NT2/D1 (cell line): ENCODE results near the gene SH3BP4.
A peak's percentile ranks its signal among the peaks of the same experiment; 100 is the strongest.
"Not testable (repeated sequence)": the region's sequence is repeated elsewhere in the genome, so short reads cannot be mapped to it uniquely, and the experiment has no call there.

Experiments used
- DNase-seq: peaks from one replicate; pipeline ENCODE4 v3.0.0-alpha.2; 2011; ENCODE audit warnings: low read depth, low spot score
- H3K27me3 ChIP-seq: 2 replicates; pipeline ENCODE4 v1.6.0; 2011; ENCODE audit warnings: mild to moderate bottlenecking; ENCODE audit not compliant: insufficient read length, insufficient read depth
- H3K36me3 ChIP-seq: 2 replicates; pipeline ENCODE4 v1.6.1; 2011; ENCODE audit warnings: mild to moderate bottlenecking, low read length, mixed read lengths; ENCODE audit not compliant: insufficient read depth, insufficient read length
- H3K4me1 ChIP-seq: 2 replicates; pipeline ENCODE4 v1.5.1; 2011; ENCODE audit not compliant: insufficient read depth, insufficient read length
- H3K4me3 ChIP-seq: 2 replicates; pipeline ENCODE4 v1.5.1; 2011; ENCODE audit warnings: low read depth; ENCODE audit not compliant: insufficient read length
- H3K9ac ChIP-seq: 2 replicates; pipeline ENCODE4 v1.6.0; 2011; ENCODE audit warnings: low read depth; ENCODE audit not compliant: insufficient read length
- H3K9me3 ChIP-seq: 2 replicates; pipeline ENCODE4 v1.5.1; 2011; ENCODE audit warnings: mild to moderate bottlenecking, low read length; ENCODE audit not compliant: insufficient read depth
- SUZ12 ChIP-seq: IDR thresholded peaks from 2 replicates; pipeline ENCODE4 v1.6.1; 2011; ENCODE audit not compliant: insufficient read length, insufficient read depth; ENCODE audit errors: extremely low read depth
- YY1 ChIP-seq: IDR thresholded peaks from 2 replicates; pipeline ENCODE4 v1.6.1; 2011; ENCODE audit not compliant: insufficient read length, insufficient read depth
- ZNF274 ChIP-seq: IDR thresholded peaks from 2 replicates; pipeline ENCODE4 v1.6.1; 2011; ENCODE audit warnings: mild to moderate bottlenecking, low read depth, low read length

The SH3BP4 gene

DNA sequence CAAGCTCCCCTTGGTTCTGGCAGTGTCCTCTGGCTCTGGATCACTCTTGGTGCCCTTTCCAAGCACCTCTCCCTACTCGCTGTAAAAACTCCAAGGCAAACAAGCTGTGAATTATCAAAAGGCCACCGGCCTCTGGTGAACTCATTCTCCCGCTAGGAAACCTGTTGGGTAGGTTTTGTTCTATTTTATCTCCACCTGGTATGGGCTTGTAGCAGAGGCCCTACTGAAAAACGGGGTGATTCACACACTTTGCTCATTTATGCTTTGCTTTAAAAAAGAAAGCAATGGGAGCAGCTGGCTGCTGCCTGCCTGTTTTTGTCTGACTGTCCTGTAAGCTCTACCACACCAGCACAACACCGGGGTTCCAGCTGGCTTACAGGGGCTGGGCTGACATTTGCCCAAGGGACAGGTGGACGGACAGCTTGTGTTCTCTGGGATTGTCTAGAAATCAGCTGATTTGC, 56.8 kb downstream of the SH3BP4 start:
- H3K9ac ChIP-seq = no peak overlapping the region
- H3K9me3 ChIP-seq = peaks cover 3% of the 10 kb centered on the region; the same call in 1 of the 2 replicates
- TF ChIP-seq YY1 (no peak), ZNF274 (no peak), SUZ12 (no peak)
- peaks cover 89% of the 10 kb centered on the region for H3K36me3 ChIP-seq
- H3K4me3 ChIP-seq = no peak overlapping the region
- no peaks in the 10 kb centered on the region for H3K27me3 ChIP-seq
- no peak for DNase-seq
- H3K4me1 ChIP-seq = peaks cover 27% of the 10 kb centered on the region

DNA sequence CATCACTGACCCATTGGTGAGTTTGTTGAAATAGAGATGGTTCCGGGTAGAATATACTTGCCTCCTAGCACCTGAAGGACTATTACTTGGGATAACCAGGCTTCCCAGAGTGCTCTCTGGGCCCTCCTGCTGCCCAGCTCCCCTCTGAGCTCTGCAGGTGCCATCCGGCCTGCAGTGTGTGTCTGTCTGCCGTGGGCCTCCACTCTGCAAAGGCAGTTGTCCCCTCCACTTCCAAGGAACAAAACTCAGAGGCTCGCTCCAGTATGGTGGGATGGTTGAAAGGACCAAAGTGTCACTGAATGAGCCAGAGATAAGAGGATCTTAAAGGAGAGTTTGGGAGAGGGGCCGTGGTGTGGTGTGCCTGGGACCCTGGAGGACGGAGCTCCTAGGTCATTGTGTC, 57.3 kb downstream of the SH3BP4 start:
- Histone ChIP-seq H3K36me3 (peaks cover 89% of the 10 kb centered on the region), H3K4me1 (peaks cover 27% of the 10 kb centered on the region), H3K9me3 (peaks cover 5% of the 10 kb centered on the region; the same call in 1 of the 2 replicates), H3K9ac (no peak overlapping the region), H3K27me3 (no peaks in the 10 kb centered on the region), H3K4me3 (no peak overlapping the region)
- DNase-seq = no peak
- no peak for TF ChIP-seq ZNF274
- TF ChIP-seq SUZ12 = no peak
- no peak for TF ChIP-seq YY1

DNA sequence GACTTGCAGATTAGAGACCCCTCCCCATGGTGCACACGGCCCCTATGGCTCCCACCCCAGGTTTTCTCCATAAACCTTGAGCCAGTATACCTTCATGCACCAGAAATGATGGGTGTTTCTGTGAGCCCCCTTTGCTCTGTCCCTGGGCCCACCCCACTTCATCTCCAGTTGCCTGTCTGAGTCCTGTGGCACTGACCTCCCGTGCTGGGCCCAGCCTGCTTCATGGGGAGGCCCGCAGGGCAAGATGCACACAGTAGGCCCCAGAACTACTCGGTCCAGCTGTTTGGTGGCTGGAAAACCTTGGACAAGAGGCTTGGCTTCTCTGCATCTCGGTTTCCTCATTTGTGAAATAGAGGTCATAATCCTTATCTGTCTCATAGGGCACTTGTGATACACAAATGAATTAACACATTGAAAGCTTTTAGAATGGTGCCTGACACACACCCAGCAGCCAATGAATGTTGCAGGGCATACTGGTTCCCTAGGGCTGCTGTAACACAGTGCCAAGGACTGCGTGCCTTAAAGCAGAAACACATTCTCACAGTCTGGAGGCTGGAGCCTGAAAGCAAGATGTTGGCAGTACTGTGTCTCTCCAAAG, 58.4 kb downstream of the SH3BP4 start:
- H3K4me1 ChIP-seq = peaks cover 23% of the 10 kb centered on the region
- no peaks in the 10 kb centered on the region for H3K27me3 ChIP-seq
- peaks cover 85% of the 10 kb centered on the region for H3K36me3 ChIP-seq
- H3K4me3 ChIP-seq = no peak overlapping the region
- H3K9ac ChIP-seq = no peak overlapping the region
- TF ChIP-seq YY1 = no peak
- no peak for DNase-seq
- H3K9me3 ChIP-seq = peaks cover 17% of the 10 kb centered on the region; the same call in 1 of the 2 replicates

DNA sequence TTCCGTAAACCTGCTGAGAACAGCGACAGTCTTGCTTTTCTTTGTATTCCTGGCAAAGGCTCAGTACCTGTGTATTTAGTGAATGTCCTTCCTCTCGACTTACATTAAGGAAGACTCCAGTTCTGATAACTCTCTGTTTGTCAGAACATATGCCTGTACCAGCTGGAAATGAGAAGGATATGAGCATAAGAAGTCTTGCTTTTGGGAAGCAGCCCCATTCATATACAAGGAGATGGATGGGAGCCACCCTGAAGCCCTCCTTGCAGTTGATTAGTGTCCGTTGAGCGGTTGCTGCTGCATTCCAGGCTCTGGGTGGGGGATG, 59.8 kb downstream of the SH3BP4 start:
- H3K9me3 ChIP-seq = peaks cover 21% of the 10 kb centered on the region; the same call in 1 of the 2 replicates
- H3K27me3 ChIP-seq = no peaks in the 10 kb centered on the region
- peaks cover 10% of the 10 kb centered on the region for H3K4me1 ChIP-seq
- H3K36me3 ChIP-seq = peaks cover 78% of the 10 kb centered on the region
- DNase-seq = peak; percentile 49
- no peak overlapping the region for H3K9ac ChIP-seq
- no peak overlapping the region for H3K4me3 ChIP-seq
- no peak for TF ChIP-seq YY1

DNA sequence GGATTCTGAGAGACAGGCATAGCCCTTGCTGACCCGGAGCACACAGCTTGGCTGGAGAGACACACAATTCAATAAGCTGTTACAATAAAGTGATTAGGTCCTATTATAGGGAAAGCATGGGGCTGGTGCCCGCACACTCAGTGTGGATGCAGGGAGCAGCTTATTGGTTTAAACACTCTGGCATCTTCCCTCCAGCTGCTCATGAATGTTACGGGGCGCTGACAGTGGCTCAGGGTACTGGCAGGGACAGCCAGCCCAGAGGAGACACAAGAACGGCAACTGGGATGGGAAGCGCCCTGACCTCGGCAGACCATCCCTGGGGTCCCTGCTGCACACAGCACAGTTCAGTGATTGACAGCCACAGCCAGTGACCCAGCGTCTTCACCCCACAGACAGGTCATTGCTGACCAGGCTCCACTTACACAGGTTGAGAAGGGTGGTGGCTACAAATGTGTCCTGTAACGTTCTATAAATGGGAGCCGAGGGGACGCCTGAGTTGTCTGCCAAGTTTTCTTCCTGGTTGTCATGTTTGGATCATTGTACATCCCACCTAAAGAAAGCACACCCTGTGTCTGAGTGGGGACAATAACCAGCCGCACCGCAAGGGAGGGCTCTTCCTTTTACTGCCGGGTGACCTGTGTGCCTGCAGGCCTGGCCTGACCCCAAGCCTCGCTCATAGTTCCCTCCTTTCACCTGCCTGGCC, 60.3 kb downstream of the SH3BP4 start:
- no peak overlapping the region for H3K9ac ChIP-seq
- H3K9me3 ChIP-seq = peaks cover 21% of the 10 kb centered on the region; the same call in 1 of the 2 replicates
- DNase-seq = no peak
- peaks cover 76% of the 10 kb centered on the region for H3K36me3 ChIP-seq
- H3K4me3 ChIP-seq = no peak overlapping the region
- peaks cover 8% of the 10 kb centered on the region for H3K4me1 ChIP-seq
- no peak for TF ChIP-seq YY1
- no peak for TF ChIP-seq ZNF274
- no peak for TF ChIP-seq SUZ12
- H3K27me3 ChIP-seq = no peaks in the 10 kb centered on the region

DNA sequence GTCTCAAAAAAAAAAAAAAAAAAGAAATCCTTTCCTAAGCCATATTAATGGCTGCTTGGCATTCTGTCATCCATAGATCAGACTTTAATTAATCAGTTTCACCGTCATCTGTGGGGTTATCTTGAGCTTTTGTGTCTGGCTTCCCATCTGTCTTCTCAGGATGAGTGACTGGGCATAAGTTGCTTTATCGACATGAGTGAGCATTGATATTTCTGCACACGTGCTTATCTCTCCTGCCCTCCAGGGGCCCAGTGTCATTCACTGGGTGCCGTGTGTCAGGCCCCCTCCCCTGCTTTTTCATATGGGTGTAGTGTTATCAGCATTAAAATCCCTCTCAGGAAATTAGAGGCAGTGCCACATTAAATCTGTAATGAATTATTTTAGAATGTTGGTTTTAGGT, 65.6 kb downstream of the SH3BP4 start:
- TF ChIP-seq ZNF274 = no peak
- TF ChIP-seq SUZ12 = no peak
- TF ChIP-seq YY1 = no peak
- H3K4me1 ChIP-seq = peaks cover 2% of the 10 kb centered on the region

DNA sequence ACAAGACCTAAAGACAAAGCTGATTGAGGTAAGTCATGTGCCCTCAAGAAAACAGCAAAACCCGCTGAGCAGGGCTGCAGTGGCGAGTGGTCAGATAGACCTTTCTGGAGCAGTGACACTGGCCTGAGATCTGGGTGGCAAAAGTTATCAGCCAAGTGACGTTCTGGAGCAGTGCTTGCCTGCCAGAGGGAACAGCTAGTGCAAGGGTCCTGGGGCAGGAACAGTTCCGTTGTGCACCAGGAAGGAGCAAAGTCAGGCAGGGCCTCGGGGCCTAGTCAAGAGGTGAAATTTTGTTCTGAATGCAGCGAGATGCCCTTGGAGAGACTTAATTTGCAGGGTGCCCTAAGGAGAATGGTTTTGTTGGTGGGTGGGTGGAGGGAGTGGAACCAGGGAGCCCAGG, 67.0 kb downstream of the SH3BP4 start:
- Histone ChIP-seq H3K9ac (no peak overlapping the region), H3K9me3 (peaks cover 18% of the 10 kb centered on the region; the same call in 1 of the 2 replicates)
- TF ChIP-seq YY1 (no peak), ZNF274 (no peak), SUZ12 (no peak)

More for the DNA sequence above, 65.6 kb downstream of the SH3BP4 start:
- DNase-seq = no peak
- Histone ChIP-seq H3K27me3 (no peaks in the 10 kb centered on the region), H3K36me3 (peaks cover 57% of the 10 kb centered on the region), H3K9ac (no peak overlapping the region), H3K4me3 (no peak overlapping the region), H3K9me3 (peaks cover 21% of the 10 kb centered on the region; the same call in 1 of the 2 replicates)

DNA sequence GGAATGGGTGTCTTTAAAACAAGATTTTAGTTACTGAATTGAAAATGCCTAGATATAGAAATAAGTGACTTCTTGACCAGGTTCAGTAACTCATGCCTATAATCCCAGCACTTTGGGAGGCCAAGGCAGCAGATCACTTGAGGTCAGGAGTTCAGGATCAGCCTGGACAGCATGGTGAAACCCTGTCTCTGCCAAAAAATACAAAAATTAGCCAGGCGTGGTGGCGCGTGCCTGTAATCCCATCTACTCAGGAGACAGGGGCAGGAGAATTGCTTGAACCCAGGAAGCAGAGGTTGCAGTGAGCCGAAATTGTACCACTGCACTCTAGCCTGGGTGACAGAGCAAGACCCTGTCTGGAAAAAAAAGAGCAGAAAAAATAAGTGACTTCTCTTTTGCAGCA, 68.3 kb downstream of the SH3BP4 start:
- not testable (repeated sequence) for H3K9me3 ChIP-seq, H3K27me3 ChIP-seq, H3K4me1 ChIP-seq, H3K4me3 ChIP-seq, DNase-seq, H3K9ac ChIP-seq
- H3K36me3 ChIP-seq = peaks cover 39% of the 10 kb centered on the region

More for the DNA sequence above, 67.0 kb downstream of the SH3BP4 start:
- Histone ChIP-seq H3K36me3 (peaks cover 47% of the 10 kb centered on the region), H3K4me3 (no peak overlapping the region), H3K27me3 (no peaks in the 10 kb centered on the region), H3K4me1 (no peaks in the 10 kb centered on the region)
- no peak for DNase-seq
